ENCODE data around the gene UNC5B.

DNA sequence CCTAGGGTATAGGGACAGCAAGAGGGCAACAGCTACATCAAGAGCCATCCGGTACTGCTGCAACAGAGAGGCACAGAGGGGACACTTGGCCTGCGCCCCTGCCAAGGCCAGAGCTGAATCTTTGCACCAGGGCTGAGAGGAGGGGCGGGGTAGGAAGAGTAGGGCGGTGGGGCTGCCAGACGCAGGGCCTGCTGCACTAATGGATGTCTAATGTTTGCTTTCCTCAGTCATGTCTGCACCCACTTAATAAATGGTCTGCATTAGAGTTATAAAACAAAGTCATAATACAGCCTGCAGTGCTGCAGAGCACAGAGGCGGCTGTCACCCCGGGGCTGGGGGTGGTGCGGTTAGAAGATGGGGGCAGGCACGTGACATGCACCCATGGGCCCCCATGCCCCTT is 64.5 kb downstream of the UNC5B start:
- TF ChIP-seq CTCF (IDR thresholded peaks at IDR 0.05) (no peak), POLR2A (IDR thresholded peaks at IDR 0.05) (no peak)

Measured in tibial nerve (tissue), 3 donors.